WTC11 (cell line): ENCODE measurements around the gene POLD3.

Source experiments
- IRF2 ChIP-seq: sonication (generic); formaldehyde crosslinking; IDR thresholded peaks from 2 replicates; pipeline ENCODE4 v1.8.0; 2022; ENCODE audit warnings: low read depth, missing genetic modification reagents, borderline replicate concordance
- TF ChIP-seq, protein P1 (sequence below): sonication (generic); formaldehyde crosslinking; IDR thresholded peaks from 2 replicates; pipeline ENCODE4 v1.8.1; 2022; ENCODE audit warnings: missing genetic modification reagents, borderline replicate concordance
- TF ChIP-seq, protein P2 (sequence below): fragments of 200-600 bp; IDR thresholded peaks from 2 replicates; pipeline ENCODE4 v1.8.0; 2022; ENCODE audit warnings: antibody characterized with exemption

DNA sequence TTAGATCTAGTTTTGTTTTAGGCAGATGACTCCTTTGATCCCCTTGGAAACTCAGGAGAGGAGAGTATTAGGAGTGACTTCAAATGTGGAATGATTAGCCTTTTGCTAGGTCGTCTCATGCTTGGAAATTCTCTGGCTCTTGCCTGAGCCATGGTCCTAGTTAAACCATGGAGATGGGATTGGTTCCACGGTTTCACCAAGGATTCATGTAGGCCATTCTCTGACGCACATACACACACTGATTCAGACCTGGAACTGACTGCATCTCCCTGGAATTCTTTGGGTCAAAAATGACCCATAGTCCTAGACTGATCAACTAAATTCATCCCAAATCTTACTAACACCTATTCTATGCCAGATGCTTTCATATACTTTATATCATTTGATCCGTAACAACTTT lies 56.5 kb downstream of the POLD3 start:
- TF ChIP-seq, protein P1, sequence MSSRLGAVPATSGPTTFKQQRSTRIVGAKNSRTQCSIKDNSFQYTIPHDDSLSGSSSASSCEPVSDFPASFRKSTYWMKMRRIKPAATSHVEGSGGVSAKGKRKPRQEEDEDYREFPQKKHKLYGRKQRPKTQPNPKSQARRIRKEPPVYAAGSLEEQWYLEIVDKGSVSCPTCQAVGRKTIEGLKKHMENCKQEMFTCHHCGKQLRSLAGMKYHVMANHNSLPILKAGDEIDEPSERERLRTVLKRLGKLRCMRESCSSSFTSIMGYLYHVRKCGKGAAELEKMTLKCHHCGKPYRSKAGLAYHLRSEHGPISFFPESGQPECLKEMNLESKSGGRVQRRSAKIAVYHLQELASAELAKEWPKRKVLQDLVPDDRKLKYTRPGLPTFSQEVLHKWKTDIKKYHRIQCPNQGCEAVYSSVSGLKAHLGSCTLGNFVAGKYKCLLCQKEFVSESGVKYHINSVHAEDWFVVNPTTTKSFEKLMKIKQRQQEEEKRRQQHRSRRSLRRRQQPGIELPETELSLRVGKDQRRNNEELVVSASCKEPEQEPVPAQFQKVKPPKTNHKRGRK: no peak
- TF ChIP-seq, protein P2, sequence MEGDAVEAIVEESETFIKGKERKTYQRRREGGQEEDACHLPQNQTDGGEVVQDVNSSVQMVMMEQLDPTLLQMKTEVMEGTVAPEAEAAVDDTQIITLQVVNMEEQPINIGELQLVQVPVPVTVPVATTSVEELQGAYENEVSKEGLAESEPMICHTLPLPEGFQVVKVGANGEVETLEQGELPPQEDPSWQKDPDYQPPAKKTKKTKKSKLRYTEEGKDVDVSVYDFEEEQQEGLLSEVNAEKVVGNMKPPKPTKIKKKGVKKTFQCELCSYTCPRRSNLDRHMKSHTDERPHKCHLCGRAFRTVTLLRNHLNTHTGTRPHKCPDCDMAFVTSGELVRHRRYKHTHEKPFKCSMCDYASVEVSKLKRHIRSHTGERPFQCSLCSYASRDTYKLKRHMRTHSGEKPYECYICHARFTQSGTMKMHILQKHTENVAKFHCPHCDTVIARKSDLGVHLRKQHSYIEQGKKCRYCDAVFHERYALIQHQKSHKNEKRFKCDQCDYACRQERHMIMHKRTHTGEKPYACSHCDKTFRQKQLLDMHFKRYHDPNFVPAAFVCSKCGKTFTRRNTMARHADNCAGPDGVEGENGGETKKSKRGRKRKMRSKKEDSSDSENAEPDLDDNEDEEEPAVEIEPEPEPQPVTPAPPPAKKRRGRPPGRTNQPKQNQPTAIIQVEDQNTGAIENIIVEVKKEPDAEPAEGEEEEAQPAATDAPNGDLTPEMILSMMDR: no peak
- TF ChIP-seq IRF2 (CRISPR knock-in tag): no peak
